ENCODE measurements around the gene PGAP6.
A peak's percentile ranks its signal among the peaks of the same experiment; 100 is the strongest.
"Not testable (repeated sequence)": the region's sequence is repeated elsewhere in the genome, so short reads cannot be mapped to it uniquely, and the experiment has no call there.

Gene PGAP6

DNA sequence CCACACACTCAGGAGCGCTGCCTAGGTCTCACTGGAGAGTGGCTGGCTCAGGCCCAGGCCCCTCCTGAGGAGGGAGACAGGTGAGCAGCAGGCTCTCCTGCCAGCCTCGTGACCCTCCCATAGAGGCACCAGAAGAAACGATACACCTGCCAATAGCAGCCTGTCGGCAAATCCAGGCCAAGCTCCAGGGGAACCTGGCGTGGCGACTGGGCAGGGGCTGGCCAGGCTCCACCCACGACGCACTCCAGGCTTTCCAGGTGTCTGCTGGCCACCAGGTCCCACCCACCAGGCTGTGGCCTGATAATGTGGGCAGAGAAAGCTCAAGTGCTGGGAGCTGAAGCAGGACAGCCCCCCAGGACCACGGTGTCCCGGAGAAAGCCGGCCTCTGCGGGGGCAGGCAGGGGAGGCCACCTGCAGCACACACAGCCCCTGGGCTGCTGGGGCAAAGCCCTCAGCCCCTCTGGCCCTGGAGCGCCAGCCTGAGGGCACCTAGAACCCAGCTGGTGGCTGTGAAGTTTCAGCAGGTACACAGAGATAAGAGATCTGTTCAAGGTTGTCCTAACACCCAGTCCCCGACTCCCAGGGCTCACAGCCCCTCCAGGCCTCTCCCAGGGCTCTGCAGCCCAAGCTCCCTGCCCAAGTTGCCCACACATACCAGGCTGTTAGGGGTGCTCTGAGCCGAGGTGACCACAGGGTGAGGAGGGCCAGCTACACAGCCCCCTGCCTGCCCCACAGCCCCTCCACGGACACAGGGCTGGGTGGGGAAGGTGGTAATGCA lies 2.4 kb downstream of the PGAP6 start:
- DNase-seq (ENCODE audit: low spot score), result no peak

DNA sequence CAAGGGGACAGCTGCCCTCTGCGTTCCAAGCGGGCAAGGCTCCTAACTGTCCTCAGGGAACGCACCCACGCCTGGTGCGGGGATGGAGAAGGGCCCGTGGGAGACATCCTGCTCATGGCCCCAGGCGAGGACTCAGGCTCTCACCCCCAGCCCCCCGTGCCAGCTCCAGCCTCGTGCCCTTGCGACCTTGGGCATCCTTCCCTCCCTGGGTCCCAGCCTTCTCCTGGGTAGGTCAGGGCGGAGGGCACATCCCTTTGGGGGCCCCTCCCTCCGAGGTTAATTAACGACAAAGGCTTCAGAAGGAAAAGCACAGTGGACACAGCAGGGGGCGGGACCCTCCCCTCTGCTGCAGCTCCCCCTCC lies 3.0 kb downstream of the PGAP6 start:
- DNase-seq (ENCODE audit: low spot score), result no peak

DNA sequence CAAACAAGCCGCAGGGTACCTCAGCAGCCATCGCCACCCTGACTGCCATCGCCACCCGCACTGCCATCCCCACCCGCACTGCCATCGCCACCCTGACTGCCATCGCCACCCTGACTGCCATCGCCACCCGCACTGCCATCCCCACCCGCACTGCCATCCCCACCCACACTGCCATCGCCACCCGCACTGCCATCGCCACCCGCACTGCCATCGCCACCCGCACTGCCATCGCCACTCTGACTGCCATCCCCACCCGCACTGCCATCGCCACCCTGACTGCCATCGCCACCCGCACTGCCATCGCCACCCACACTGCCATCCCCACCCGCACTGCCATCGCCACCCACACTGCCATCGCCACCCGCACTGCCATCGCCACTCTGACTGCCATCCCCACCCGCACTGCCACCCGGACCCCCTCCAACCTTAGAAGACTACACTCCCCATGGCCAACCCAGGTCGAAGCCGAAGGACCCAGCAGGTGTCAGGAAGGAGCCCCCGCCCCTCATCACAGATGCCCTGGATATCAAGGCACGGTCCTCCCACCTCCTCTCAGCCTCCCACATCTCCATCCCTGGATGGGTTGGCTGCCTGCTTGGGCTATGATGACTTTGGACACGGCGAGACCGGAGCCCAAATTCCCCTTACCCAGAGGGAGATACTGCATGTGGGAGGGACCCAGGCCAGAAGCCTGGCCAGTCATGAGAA lies 3.5 kb downstream of the PGAP6 start:
- DNase-seq (ENCODE audit: low spot score), result not testable (repeated sequence)

GRCh38 chr16:377419-377951 lies 4.3 kb downstream of the PGAP6 start:
- no peak for DNase-seq (ENCODE audit: low spot score)

GRCh38 chr16:376817-377418 lies 4.9 kb downstream of the PGAP6 start:
- DNase-seq (ENCODE audit: low spot score), result no peak

GRCh38 chr16:375927-376816 lies 5.6 kb downstream of the PGAP6 start:
- no peak for DNase-seq (ENCODE audit: low spot score)

DNA sequence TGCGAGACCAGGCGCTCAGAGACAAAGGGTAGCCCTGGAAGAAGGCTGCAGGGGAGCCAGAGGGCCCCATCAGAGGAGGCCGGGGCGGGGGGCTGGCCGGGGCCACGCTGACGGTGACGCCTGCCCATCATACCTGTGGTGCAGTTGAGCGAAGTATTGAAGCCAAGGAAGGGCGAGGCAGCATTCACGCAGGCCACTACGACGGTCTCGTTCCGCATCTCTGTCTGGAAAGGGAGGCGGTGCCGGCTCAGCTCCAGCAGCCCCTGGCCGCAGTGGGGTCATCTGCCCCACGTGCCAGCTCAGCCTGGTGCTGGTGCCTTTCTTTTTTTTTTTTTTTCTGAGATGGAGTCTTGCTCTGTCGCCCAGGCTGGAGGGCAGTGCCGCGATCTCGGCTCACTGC lies 6.6 kb downstream of the PGAP6 start:
- no peak for DNase-seq (ENCODE audit: low spot score)

DNA sequence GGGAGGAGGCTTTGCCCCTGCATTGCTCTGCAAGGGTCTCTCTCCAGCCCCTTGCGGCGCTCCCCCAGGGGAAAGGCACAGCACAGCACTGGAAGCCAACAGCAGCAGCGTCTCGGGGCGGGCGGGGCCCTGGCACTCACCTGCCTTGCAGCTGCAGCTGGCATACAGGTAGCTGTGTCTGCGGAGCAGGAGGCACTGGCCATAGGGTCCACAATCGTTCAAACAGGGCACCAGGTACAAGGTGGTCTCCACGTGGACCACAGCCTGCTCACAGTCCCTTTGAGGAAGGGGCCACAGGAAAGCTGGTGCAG lies 7.2 kb downstream of the PGAP6 start:
- DNase-seq (ENCODE audit: low spot score), result no peak

DNA sequence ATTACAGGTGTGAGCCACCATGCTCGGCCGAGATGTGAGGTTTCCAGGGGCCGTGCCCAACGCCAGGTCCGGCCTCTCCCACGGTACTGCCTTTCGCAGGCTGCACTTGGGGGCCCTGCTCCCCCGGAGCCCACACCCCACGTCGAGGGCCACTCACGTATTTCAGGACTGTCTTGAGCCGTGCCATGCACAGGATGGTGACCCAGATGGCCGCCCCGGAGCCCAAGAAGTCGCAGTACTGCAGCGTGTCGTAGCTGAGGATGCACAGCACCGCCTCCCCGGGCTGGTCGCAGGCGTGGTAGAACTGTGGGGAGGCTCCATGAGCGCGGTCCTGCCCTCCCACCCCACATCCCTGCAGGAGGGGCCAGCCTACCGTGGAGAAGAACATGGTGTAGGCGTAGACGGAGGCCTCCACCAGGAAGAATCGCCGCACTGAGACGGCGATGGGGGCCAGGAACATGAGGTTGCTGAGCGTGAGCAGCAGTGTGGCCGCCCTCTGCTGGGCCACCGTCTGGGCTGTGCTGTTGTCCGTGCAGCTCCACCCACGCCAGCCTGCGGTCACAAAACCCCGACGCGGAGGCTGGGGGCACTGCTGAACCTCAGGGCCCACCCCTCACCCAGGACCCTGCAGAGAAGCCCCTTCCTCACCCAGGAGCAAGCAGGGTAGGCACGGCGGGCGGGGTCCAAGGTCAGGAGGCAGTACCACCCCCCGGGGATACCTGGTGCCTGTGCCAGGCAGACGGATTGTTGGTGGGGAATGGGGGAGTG lies 7.7 kb downstream of the PGAP6 start:
- DNase-seq (ENCODE audit: low spot score), result no peak

- DNase-seq (ENCODE audit: low spot score), result no peak
Observed at GRCh38 chr16:373020-373598, 8.7 kb downstream of the PGAP6 start.

DNA sequence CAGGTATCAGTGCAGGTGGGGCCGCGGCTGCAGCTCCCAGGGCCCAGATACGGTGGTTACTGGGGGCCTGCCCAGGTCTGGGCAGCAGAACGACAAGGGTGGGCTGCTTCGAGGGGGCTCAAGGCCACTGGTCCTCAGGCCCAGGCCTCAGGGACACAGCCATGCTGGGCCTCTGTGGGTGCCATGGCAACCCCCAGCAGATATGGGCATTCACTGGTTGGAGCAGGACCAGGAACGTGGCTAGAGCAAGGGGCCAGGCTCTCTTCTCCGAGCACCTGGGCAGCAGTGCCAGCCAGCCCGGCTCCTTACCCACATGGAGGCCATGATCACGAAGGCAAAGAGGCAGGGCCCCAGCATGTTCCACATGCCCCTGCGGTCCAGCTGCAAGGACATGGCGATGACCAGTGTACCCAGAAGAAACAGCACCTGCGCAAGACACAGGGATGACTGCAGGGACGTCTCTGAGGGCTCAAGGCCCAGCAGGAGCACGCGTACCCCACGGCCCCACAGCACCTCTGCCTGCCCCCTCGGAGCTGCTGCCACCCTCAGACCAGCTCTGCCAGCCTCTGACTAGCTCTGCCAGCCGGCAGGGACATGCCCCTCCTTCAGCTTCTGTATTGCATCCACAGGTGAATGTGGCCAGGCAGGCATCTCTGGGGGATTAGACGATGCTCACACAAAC lies 9.3 kb downstream of the PGAP6 start:
- no peak for DNase-seq (ENCODE audit: low spot score)

DNA sequence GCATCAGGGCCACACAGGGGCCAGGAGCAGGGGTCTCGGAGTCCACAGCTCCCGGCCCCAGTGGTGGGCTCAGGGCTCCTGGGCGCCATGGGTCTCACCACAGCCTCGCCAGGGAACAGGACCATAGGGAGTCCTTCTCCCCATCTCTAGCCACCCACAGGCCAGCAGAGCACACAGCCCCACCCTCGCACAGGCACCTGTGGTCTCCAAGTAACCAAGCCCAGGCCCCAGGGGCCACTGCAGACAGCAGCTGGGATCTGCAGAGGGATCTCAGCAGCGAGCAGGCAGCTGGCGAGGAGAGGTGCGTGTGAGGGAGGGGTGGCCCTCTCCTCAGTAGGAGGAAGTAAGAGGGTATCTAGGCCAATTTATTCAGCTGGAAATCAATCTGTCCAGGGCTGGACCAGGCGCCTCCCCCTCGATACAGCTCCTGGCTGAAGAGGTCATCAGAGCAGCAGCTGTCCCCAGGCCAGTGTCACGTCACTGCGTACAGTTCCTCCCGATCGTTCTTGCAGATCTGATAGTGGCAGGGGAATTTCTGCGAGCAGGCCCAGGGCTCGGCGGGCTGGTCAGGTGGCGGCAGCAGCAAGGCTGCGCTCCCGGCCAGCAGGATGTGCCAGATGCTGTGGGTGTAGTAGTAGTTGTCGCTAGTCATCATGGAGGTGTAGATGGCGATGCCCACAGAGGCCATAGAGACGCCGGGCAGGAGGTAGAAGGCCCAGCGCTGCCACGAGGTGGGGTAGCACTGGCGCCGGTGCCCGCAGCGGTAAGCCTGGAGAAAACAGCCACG lies 10.1 kb downstream of the PGAP6 start:
- DNase-seq (ENCODE audit: low spot score), result no peak

DNA sequence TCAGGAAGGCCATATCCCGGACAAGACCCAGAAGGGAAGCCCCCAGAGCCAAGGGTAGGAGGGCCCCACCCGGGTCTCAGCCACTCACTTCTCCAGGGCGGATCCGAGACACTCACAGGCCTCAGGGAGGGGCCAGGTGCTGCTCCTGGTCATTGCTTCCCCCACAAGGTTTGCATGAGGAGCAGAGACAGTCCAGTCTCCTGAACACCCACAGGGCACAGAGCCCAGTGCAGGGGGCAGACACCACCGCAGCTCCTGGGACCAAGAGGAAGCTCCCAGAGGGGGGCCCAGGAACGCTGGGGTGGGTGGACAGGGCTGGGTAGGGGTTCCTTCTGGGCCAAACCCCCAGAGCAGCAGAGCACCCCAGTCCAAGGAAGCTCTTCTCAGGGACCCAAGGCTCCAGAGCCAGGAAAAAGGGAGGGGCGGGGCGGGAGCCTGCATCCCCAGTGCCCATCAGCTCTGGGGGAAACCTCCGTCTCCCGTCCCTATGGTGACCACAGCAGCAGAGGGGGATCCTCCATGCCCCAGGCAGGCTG lies 10.7 kb downstream of the PGAP6 start:
- no peak for DNase-seq (ENCODE audit: low spot score)

DNA sequence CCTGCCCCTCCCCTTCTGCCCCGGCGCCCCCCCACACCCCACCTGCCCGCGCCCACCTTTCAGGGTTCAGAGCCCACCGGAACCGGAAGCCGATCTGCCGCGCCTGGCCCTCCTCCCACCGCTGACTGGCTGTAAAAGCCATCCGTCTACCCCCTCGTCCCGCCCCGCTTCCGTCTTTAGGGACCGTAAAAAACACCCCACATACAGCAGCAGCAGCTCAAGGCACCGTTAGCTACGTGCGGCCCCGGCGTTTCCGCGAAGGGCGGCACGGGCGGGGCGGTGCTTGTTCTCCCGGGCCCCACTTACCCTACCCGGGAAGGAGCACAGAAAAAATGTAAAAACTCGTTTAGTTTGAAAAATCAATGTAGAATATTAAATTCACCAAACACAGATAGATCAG lies 11.3 kb downstream of the PGAP6 start, which contains the start of gene MRPL28:
TSS of gene MRPL28 (minus strand) at position 96 of the 400 bp plus-strand sequence. CDS start 320 bp downstream, outside the sequence.
- peak; percentile 92 for DNase-seq (ENCODE audit: low spot score)

GRCh38 chr16:369866-370436 lies 11.8 kb downstream of the PGAP6 start:
- no peak for DNase-seq (ENCODE audit: low spot score)

GRCh38 chr16:369275-369865 lies 12.4 kb downstream of the PGAP6 start:
- no peak for DNase-seq (ENCODE audit: low spot score)

GRCh38 chr16:368388-369158 lies 13.2 kb downstream of the PGAP6 start:
- DNase-seq (ENCODE audit: low spot score), result no peak

Measured in globus pallidus (tissue), 1 donor.